K562 (cell line): ENCODE measurements around the gene HCRTR1. TPM values are rescaled to one million over a fixed set of nuclear protein-coding genes. Genes with fewer than 3 reads are reported as not detected.

ENCODE experiments used
- ARID2 ChIP-seq: fragments of 450-650 bp; IDR thresholded peaks from 2 replicates; pipeline ENCODE4 v1.6.1; 2017; ENCODE audit warnings: antibody characterized with exemption, mild to moderate bottlenecking
- JUND ChIP-seq, 2 experiments: IDR thresholded peaks; 2 replicates in 1 of 2; 3 replicates in 1 of 2; pipeline ENCODE4 v1.6.1; 2011; ENCODE audit warnings: borderline replicate concordance in 2 of 2, low read depth in 2 of 2, low read length in 2 of 2, improper control_type of control experiment in 1 of 2, missing biosample characterization in 1 of 2, missing genetic modification characterization in 1 of 2, missing genetic modification reagents in 1 of 2
- KLF16 ChIP-seq: IDR thresholded peaks from 2 replicates; pipeline ENCODE4 v1.6.1; 2016; ENCODE audit warnings: antibody characterized with exemption
- MYC ChIP-seq, 2 experiments: fragments of 250-450 bp in 1 of 2; sonication (Bioruptor Pico) in 1 of 2; IDR thresholded peaks; 2 replicates each; pipeline versions ENCODE4 v1.5.1 to v1.6.1; 2012 to 2021; ENCODE audit warnings: low read depth in 2 of 2, borderline replicate concordance in 1 of 2, improper control_type of control experiment in 1 of 2, low read length in 1 of 2, mild to moderate bottlenecking in 1 of 2, moderate library complexity in 1 of 2
- RB1 ChIP-seq: fragments of 450-650 bp; IDR thresholded peaks from 2 replicates; pipeline ENCODE4 v1.6.1; 2017; ENCODE audit warnings: low read depth, mild to moderate bottlenecking
- RCOR1 ChIP-seq, 2 experiments: IDR thresholded peaks; 2 replicates each; pipeline ENCODE4 v1.6.1; 2012; ENCODE audit warnings: low read depth in 2 of 2, low read length in 2 of 2, borderline replicate concordance in 1 of 2, improper control_type of control experiment in 1 of 2
- ZNF253 ChIP-seq: fragments of 250-450 bp; sonication (Bioruptor Pico); conservative IDR thresholded peaks from 2 replicates; pipeline ENCODE4 v1.6.1; 2021; ENCODE audit warnings: mild to moderate bottlenecking
- ZNF609 ChIP-seq: sonication (generic); formaldehyde crosslinking; IDR thresholded peaks from 2 replicates; pipeline ENCODE4 v1.8.1; 2023; ENCODE audit warnings: missing genetic modification reagents, mild to moderate bottlenecking, borderline replicate concordance
- polyA plus RNA-seq, 8 experiments: library from polyadenylated mRNA; depleted of rRNA in 4 of 8; stranded (reverse) in 5 of 8; unstranded in 3 of 8; fragments of >200 nt; fragmentation: Nextera tagmentation in 2 of 8; fragmentation: Illumina TruSeq in 1 of 8; extraction: Ambion mirVana in 2 of 8; extraction: Trizol in 1 of 8; gene quantifications; 2 replicates each; pipeline versions ENCODE4 v1.2.1 to v1.2.3, GENCODE V29; 2011 to 2014; ENCODE audit warnings: inconsistent platforms in 1 of 8, missing spikeins in 1 of 8
- total RNA-seq, 7 experiments: library from RNA; depleted of rRNA in 6 of 7; stranded (reverse); fragments of >200 nt in 6 of 7; fragmentation: Illumina TruSeq in 2 of 7; extraction: Trizol in 2 of 7; gene quantifications; 2 replicates each; pipeline versions ENCODE4 v1.2.1 to v1.2.3, GENCODE V29; 2011 to 2021; ENCODE audit warnings: low replicate concordance in 1 of 7
- TF ChIP-seq, protein P1 (sequence below), 3 experiments: IDR thresholded peaks in 2 of 3; conservative IDR thresholded peaks in 1 of 3; 2 replicates each; pipeline ENCODE4 v1.5.1; 2011 to 2012; ENCODE audit warnings: low read length in 3 of 3, mild to moderate bottlenecking in 3 of 3, control low read depth in 2 of 3, improper control_type of control experiment in 1 of 3, inconsistent platforms in 1 of 3, low read depth in 1 of 3, mixed read lengths in 1 of 3, moderate library complexity in 1 of 3; ENCODE audit not compliant: insufficient read depth in 2 of 3

HCRTR1 gene
- total and polyA plus RNA-seq, 9 of the 15 experiments (the other 6 are each of a cell fraction or from before 2014, with no cell fraction given), result not detected

- TF ChIP-seq, protein P1, sequence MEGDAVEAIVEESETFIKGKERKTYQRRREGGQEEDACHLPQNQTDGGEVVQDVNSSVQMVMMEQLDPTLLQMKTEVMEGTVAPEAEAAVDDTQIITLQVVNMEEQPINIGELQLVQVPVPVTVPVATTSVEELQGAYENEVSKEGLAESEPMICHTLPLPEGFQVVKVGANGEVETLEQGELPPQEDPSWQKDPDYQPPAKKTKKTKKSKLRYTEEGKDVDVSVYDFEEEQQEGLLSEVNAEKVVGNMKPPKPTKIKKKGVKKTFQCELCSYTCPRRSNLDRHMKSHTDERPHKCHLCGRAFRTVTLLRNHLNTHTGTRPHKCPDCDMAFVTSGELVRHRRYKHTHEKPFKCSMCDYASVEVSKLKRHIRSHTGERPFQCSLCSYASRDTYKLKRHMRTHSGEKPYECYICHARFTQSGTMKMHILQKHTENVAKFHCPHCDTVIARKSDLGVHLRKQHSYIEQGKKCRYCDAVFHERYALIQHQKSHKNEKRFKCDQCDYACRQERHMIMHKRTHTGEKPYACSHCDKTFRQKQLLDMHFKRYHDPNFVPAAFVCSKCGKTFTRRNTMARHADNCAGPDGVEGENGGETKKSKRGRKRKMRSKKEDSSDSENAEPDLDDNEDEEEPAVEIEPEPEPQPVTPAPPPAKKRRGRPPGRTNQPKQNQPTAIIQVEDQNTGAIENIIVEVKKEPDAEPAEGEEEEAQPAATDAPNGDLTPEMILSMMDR (IDR thresholded peaks at IDR 0.05 in 2 of 3, conservative IDR thresholded peaks at IDR 0.05 in 1 of 3; ENCODE audit: insufficient read depth in 2 of 3, low read depth in 1 of 3, low read length in 3 of 3), result peak; percentile 93 to 97 (median 94)
- TF ChIP-seq ZNF253 (no peak), RB1 (peak; percentile 47; the same call in 1 of the 2 replicates), MYC (IDR thresholded peaks at IDR 0.05; ENCODE audit: low read depth, low read length) (0 out of 2 replicates have a peak, but pooled peaks have one; percentile 18), MYC (CRISPR knock-in tag; IDR thresholded peaks at IDR 0.05; ENCODE audit: borderline replicate concordance, low read depth) (no peak), KLF16 (0 out of 2 replicates have a peak, but pooled peaks have one; percentile 12), RCOR1 (IDR thresholded peaks at IDR 0.05; ENCODE audit: borderline replicate concordance in 1 of 2, low read depth in 2 of 2, low read length in 2 of 2) (peak; percentile 45 to 83; a peak in 3 of 4 replicates), ZNF609 (CRISPR knock-in tag) (no peak), JUND (IDR thresholded peaks at IDR 0.05; ENCODE audit: borderline replicate concordance, low read depth, low read length) (0 out of 2 replicates have a peak, but pooled peaks have one; percentile 24), JUND (tag; IDR thresholded peaks at IDR 0.05; ENCODE audit: borderline replicate concordance, low read depth, low read length) (no peak; the same call in 2 of the 3 replicates), ARID2 (peak; percentile 74; the same call in 1 of the 2 replicates)
These were observed 23.5 kb upstream of the HCRTR1 start (continued) for GRCh38 chr1:31593770-31594632.
